ENCODE data around the gene MOB3C. TPM values are rescaled to one million over a fixed set of nuclear protein-coding genes. Genes with fewer than 3 reads are reported as not detected.

The MOB3C gene
- total RNA-seq, 4 donors from 2014 or later: 22.4 to 30.8 (median 26.6) TPM

GRCh38 chr1:46558141-46558963 is 58.3 kb downstream of the MOB3C start:
- TF ChIP-seq POLR2A (IDR thresholded peaks at IDR 0.05) (no peak), CTCF (IDR thresholded peaks at IDR 0.05) (no peak)
- DNase-seq: no peak
- no peaks in the 10 kb centered on the region for H3K9me3 ChIP-seq
- H3K27me3 ChIP-seq: no peaks in the 10 kb centered on the region
- intact Hi-C loops (cut with DNase I): no loop called here
- peaks cover 0 to 13% of the 10 kb centered on the region in 2 donors for H3K36me3 ChIP-seq
- no peak overlapping the region for H3K4me3 ChIP-seq (replicated peaks in 1 of 3)
- 79 to 83% methylated on average over 12 to 16 of the region's 20 CpGs for WGBS, 2 donors
- no peaks in the 10 kb centered on the region for H3K4me1 ChIP-seq
- H3K27ac ChIP-seq: no peak overlapping the region

Other genes with a start within 250 kb of the MOB3C start
- gene FAAH, start 222.5 kb downstream of the MOB3C start, total RNA-seq: 100 to 1,000 TPM; 103 to 199 (median 152) TPM
- not detected for gene DMBX1, start 127.0 kb downstream of the MOB3C start, total RNA-seq
- gene KNCN, start 65.2 kb downstream of the MOB3C start, total RNA-seq: not detected
- 10 to 100 TPM; 20.8 to 29.6 (median 23.4) TPM for gene MKNK1, start 12.5 kb downstream of the MOB3C start, total RNA-seq
- 10 to 100 TPM; 48.0 to 85.6 (median 56.3) TPM for gene ATPAF1, start 51.6 kb upstream of the MOB3C start, total RNA-seq
- 1 to 10 TPM in 1 of 4 donors, not detected in 3; 2.1 TPM for gene TEX38, start 55.0 kb upstream of the MOB3C start, total RNA-seq
- 100 to 1,000 TPM; 129 to 162 (median 138) TPM for gene EFCAB14, start 102.3 kb upstream of the MOB3C start, total RNA-seq
- gene CYP4B1, start 182.2 kb upstream of the MOB3C start, total RNA-seq: 10 to 100 TPM; 29.4 to 72.4 (median 62.5) TPM